Measurements from ENCODE around the gene LEFTY1. TPM values are rescaled to one million over a fixed set of nuclear protein-coding genes. Genes with fewer than 3 reads are reported as not detected.
A peak's percentile ranks its signal among the peaks of the same experiment; 100 is the strongest.

The LEFTY1 gene
- polyA plus RNA-seq, 3 donors, result 0.13 TPM; not detected in 2

DNA sequence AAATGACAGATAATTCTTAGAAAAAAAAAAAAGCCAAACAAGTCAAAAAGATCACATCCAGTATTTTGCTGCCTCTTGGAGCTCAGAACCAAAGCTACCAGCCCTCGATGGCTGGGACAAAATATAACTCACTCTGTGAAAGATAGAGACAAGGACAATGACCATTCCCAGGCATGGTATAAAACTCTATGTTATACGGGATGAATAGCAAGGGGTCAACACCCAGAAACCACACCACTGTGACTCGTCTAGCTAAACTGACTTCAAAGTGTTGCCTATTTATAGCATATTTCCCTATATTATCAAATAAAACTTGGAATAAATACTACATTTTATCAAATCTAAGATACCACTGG, 16.9 kb downstream of the LEFTY1 start:
- H3K27me3 Mint-ChIP-seq (ENCODE audit: low read depth in 3 of 3), result peaks cover 0 to 3% (median 0%) of the 10 kb centered on the region in 3 donors
- intact Hi-C loops (cut with micrococcal nuclease), result no loop called here
- Histone ChIP-seq H4K20me1 (ENCODE audit: insufficient read depth, low read length) (peaks cover 1% of the 10 kb centered on the region), H3K27me3 (ENCODE audit: control insufficient read depth in 2 of 2, insufficient read depth in 2 of 2, low read length in 2 of 2) (no peaks in the 10 kb centered on the region), H3K79me2 (ENCODE audit: insufficient read depth, low read length) (peaks cover 2% of the 10 kb centered on the region), H3K4me2 (replicated peaks; ENCODE audit: extremely low read depth, low read length, poor library complexity, severe bottlenecking) (no peak overlapping the region), H3K9ac (ENCODE audit: insufficient read depth, low read length, poor library complexity, severe bottlenecking) (no peak overlapping the region), H3K36me3 (replicated peaks in 1 of 2; ENCODE audit: control insufficient read depth in 1 of 2, insufficient read depth in 2 of 2, low read length in 2 of 2) (peaks cover 75 to 100% of the 10 kb centered on the region in 2 donors), H3K27ac (ENCODE audit: low read depth in 1 of 2, low read length in 2 of 2) (no peak overlapping the region), H3K4me1 (ENCODE audit: control insufficient read depth in 1 of 2, insufficient read depth in 2 of 2, low read length in 2 of 2) (no peaks in the 10 kb centered on the region), H3K4me3 (replicated peaks in 1 of 3; ENCODE audit: low read depth in 2 of 3, low read length in 3 of 3) (no peak overlapping the region), H3K9me3 (replicated peaks in 1 of 2; ENCODE audit: control insufficient read depth in 1 of 2, insufficient read depth in 1 of 2, low read length in 2 of 2) (no peaks in the 10 kb centered on the region), H2AFZ (ENCODE audit: insufficient read depth, low read depth, low read length, poor library complexity, severe bottlenecking) (no peak overlapping the region)
- H3K9me3 Mint-ChIP-seq, result no peaks in the 10 kb centered on the region
- no peak for DNase-seq
- TF ChIP-seq CTCF (IDR thresholded peaks at IDR 0.05), result no peak
- H3K27ac Mint-ChIP-seq, result no peak overlapping the region
- peaks cover under 1% of the 10 kb centered on the region for H3K4me1 Mint-ChIP-seq
- WGBS (ENCODE audit: insufficient coverage), result no CpG with 5 or more reads among the region's 3 CpGs
- H3K4me3 Mint-ChIP-seq, result no peak overlapping the region
- H3K36me3 Mint-ChIP-seq, result peaks cover 75 to 95% of the 10 kb centered on the region in 2 donors

DNA sequence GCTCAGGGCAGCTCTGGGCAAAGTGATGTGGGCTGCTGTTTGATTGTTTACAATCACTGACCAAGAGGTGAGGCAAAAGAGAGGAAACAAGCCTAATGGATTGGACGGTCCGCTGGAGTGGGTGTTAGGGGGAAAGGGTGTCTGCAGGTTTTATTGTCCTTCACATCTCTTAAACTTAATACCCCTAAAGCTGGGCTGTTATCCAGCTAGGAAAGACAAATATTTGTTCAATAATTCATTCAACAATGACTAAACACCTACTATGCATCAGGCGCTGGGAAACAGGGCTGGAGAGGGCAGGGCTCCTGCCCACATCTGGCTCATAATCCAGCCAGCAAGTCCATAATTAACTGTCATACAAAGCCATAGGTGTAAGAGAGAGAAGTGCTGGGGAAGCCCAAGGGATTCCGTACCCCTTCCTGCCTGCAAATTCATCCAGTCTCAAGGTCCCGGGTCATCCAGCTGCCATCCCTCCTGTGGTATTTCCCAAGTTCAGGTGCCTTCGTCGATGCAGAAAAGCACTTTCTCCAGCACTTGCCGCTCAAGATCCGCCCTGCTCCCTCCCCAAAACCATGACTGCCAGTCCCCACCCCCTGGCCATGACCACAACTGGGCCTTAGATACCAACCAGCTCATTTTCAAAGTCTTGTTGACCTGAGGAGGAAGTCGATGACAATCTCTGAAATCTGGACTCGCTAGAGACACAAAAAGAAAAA, 17.4 kb downstream of the LEFTY1 start:
- intact Hi-C loops (cut with micrococcal nuclease), result no loop called here
- Mint-ChIP-seq H3K4me3 (no peak overlapping the region), H3K36me3 (peaks cover 76 to 95% of the 10 kb centered on the region in 2 donors), H3K27me3 (ENCODE audit: low read depth in 3 of 3) (peaks cover 0 to 3% (median 0%) of the 10 kb centered on the region in 3 donors), H3K4me1 (peaks cover 6% of the 10 kb centered on the region), H3K27ac (peak overlapping the region in 2 of 7 donors; percentile 40 to 46), H3K9me3 (no peaks in the 10 kb centered on the region)
- H4K20me1 ChIP-seq (ENCODE audit: insufficient read depth, low read length), result no peaks in the 10 kb centered on the region
- peaks cover 76 to 100% of the 10 kb centered on the region in 2 donors for H3K36me3 ChIP-seq (replicated peaks in 1 of 2; ENCODE audit: control insufficient read depth in 1 of 2, insufficient read depth in 2 of 2, low read length in 2 of 2)
- H3K79me2 ChIP-seq (ENCODE audit: insufficient read depth, low read length), result no peaks in the 10 kb centered on the region
- H3K27me3 ChIP-seq (ENCODE audit: control insufficient read depth in 2 of 2, insufficient read depth in 2 of 2, low read length in 2 of 2), result no peaks in the 10 kb centered on the region
- no peak overlapping the region for H3K4me2 ChIP-seq (replicated peaks; ENCODE audit: extremely low read depth, low read length, poor library complexity, severe bottlenecking)
- no peak overlapping the region for H2AFZ ChIP-seq (ENCODE audit: insufficient read depth, low read depth, low read length, poor library complexity, severe bottlenecking)
- H3K9me3 ChIP-seq (replicated peaks in 1 of 2; ENCODE audit: control insufficient read depth in 1 of 2, insufficient read depth in 1 of 2, low read length in 2 of 2), result no peaks in the 10 kb centered on the region
- DNase-seq, result no peak
- no peak overlapping the region for H3K9ac ChIP-seq (ENCODE audit: insufficient read depth, low read length, poor library complexity, severe bottlenecking)
- no peak overlapping the region for H3K4me3 ChIP-seq (replicated peaks in 1 of 3; ENCODE audit: low read depth in 2 of 3, low read length in 3 of 3)
- H3K27ac ChIP-seq (ENCODE audit: low read depth in 1 of 2, low read length in 2 of 2), result no peak overlapping the region
- 87% methylated on average over 8 of the region's 11 CpGs for WGBS (ENCODE audit: insufficient coverage)
- TF ChIP-seq CTCF (IDR thresholded peaks at IDR 0.05), result no peak
- H3K4me1 ChIP-seq (ENCODE audit: control insufficient read depth in 1 of 2, insufficient read depth in 2 of 2, low read length in 2 of 2), result peaks cover 2 to 4% of the 10 kb centered on the region in 2 donors

Data from CD14-positive monocyte (primary cell).